HL-60 (cell line): ENCODE data around the gene PLK2.

Experiments
- POLR2AphosphoS5 ChIP-seq: IDR thresholded peaks from 2 replicates; pipeline ENCODE4 v1.6.1; 2012; ENCODE audit warnings: low read depth
- TF ChIP-seq, protein P1 (sequence below): IDR thresholded peaks from one replicate; pipeline ENCODE4 v1.5.1; 2011; ENCODE audit warnings: low read length, control low read depth, inconsistent platforms; ENCODE audit not compliant: insufficient read depth
- TF ChIP-seq, protein P2 (sequence below): IDR thresholded peaks from 2 replicates; pipeline ENCODE4 v1.6.1; 2012; ENCODE audit warnings: low read depth; ENCODE audit not compliant: insufficient replicate concordance

DNA sequence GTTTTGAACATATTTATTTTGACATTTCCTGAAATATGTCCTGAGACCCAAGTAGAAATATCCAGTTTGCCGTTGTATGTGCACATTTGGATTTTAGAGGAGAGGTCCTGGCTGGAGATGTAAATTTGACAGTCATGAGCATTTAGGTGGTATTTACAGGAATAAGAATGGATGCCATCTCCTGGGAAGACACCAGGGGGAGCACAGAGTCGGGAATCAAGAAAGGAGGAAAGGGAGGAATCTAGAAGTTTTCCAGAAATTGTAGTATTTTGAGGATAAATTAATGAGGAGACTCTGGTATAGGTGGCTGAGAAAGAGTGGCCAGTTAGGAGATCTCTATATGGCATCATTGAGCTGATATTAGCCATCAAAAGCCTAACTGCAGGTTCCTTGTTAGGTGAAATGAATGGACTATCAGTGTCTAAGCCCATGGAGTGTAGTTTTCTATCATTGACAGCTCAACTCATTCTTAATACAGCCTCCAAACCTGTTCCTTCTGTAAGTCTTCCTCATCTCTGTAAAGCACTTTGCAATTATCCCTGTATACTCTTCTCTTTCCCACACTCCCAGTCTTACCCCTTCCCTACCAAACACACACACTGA lies 38.6 kb upstream of the PLK2 start:
- TF ChIP-seq, protein P1, sequence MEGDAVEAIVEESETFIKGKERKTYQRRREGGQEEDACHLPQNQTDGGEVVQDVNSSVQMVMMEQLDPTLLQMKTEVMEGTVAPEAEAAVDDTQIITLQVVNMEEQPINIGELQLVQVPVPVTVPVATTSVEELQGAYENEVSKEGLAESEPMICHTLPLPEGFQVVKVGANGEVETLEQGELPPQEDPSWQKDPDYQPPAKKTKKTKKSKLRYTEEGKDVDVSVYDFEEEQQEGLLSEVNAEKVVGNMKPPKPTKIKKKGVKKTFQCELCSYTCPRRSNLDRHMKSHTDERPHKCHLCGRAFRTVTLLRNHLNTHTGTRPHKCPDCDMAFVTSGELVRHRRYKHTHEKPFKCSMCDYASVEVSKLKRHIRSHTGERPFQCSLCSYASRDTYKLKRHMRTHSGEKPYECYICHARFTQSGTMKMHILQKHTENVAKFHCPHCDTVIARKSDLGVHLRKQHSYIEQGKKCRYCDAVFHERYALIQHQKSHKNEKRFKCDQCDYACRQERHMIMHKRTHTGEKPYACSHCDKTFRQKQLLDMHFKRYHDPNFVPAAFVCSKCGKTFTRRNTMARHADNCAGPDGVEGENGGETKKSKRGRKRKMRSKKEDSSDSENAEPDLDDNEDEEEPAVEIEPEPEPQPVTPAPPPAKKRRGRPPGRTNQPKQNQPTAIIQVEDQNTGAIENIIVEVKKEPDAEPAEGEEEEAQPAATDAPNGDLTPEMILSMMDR = no peak
- TF ChIP-seq, protein P2, sequence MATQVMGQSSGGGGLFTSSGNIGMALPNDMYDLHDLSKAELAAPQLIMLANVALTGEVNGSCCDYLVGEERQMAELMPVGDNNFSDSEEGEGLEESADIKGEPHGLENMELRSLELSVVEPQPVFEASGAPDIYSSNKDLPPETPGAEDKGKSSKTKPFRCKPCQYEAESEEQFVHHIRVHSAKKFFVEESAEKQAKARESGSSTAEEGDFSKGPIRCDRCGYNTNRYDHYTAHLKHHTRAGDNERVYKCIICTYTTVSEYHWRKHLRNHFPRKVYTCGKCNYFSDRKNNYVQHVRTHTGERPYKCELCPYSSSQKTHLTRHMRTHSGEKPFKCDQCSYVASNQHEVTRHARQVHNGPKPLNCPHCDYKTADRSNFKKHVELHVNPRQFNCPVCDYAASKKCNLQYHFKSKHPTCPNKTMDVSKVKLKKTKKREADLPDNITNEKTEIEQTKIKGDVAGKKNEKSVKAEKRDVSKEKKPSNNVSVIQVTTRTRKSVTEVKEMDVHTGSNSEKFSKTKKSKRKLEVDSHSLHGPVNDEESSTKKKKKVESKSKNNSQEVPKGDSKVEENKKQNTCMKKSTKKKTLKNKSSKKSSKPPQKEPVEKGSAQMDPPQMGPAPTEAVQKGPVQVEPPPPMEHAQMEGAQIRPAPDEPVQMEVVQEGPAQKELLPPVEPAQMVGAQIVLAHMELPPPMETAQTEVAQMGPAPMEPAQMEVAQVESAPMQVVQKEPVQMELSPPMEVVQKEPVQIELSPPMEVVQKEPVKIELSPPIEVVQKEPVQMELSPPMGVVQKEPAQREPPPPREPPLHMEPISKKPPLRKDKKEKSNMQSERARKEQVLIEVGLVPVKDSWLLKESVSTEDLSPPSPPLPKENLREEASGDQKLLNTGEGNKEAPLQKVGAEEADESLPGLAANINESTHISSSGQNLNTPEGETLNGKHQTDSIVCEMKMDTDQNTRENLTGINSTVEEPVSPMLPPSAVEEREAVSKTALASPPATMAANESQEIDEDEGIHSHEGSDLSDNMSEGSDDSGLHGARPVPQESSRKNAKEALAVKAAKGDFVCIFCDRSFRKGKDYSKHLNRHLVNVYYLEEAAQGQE = no peak
- no peak for TF ChIP-seq POLR2AphosphoS5
